NCI-H2081 treated with DMSO at 0.1 percent for 48 hours (cell line): Measurements from ENCODE around the gene ZFR.
"Not testable (repeated sequence)": the region's sequence is repeated elsewhere in the genome, so short reads cannot be mapped to it uniquely, and the experiment has no call there.

Experiments used
- DNase-seq: peaks from one replicate; lab custom pipeline; 2025; lab: John Stamatoyannopoulos, UW

Gene ZFR

DNA sequence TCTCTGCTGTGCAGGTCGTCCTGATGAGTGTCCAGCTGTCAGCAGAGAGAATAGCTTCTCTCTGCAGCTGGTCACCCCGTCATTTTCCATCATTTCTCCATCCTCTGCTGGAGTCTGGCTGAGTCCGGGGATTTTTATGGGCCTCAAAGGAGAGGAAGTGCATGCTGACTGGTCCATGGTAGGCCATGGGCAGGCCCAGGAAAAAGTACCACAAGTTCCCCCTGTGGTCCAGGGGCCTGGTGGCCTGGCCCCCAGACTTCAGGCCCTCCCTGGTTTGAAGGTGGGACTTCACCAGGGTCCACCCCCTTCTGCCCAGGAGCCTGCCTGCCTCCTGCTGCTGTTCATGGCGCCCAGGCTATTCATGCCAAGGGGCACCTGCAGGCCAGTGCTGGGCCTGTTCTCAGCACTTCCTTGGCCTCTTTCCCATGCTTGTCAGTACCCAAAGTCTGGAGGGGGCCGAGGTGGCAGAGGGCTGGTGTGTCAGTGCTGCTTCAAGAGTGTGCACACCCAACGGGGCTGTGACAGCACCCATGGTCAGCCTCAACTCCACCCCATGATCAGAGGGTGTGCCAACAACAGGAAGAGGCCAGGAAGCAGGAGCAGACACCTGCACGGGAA lies 124.5 kb downstream of the ZFR start:
- DNase-seq = no peak

DNA sequence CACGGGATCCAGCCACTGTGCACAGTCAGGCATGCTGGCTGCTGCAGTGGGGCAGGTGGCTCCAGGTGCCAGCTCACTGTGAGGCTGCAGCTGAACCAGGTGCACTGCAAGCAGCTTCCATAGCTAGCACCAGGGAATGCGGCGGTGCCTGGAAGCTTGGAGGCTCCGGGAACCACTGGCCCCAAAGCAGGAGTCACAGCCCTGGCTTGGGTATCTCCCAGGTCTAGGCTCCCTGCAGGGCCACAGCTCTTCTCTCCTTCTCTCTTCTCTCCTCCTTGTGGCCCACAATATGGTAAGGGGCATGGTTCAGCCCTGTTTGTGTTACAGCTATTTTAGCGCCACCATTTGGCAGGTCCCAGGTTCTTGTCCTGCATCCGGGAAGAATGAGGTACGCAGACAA lies 125.1 kb downstream of the ZFR start:
- DNase-seq = no peak

- no peak for DNase-seq
Observed at GRCh38 chr5:32317041-32317440, 127.5 kb downstream of the ZFR start.

DNA sequence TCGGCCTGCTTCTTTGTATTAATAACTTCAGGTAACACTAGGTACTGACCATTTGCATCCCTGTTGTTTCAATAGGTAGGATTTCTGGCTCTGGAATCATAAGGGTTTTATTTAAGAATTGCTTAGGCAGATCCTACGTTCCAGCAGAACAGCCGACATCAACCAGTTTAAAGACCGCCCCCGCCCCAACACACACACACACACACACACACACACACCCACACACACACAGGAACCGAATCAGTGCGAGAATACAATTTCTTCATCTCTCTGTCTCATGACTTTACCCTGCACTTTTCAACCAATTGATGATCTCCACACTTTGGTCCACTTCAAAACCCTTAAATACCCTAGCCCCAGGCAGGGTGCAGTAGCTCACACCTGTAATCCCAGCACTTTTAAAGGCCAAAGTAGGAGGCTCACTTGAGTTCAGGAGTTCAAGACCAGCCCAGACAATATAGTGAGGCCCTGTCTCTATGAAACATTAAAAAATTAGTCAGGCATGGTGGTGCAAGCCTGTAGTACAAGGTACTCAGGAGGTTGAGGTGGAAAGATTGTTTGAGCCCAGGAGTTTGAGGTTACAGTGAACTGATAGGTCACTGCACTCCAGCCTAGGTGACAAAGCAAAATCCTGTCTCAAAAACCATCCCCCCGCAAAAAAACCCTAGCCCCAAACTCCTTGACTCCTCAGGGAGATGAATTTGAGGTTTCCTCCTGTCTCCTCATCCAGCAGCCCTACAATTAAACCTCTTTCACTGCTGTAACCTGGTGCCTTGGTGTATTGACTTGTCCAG lies 129.1 kb downstream of the ZFR start:
- DNase-seq = no peak

- no peak for DNase-seq
Observed at GRCh38 chr5:32314658-32315057, 129.9 kb downstream of the ZFR start.

- not testable (repeated sequence) for DNase-seq
Observed at GRCh38 chr5:32314152-32314488, 130.4 kb downstream of the ZFR start.

DNA sequence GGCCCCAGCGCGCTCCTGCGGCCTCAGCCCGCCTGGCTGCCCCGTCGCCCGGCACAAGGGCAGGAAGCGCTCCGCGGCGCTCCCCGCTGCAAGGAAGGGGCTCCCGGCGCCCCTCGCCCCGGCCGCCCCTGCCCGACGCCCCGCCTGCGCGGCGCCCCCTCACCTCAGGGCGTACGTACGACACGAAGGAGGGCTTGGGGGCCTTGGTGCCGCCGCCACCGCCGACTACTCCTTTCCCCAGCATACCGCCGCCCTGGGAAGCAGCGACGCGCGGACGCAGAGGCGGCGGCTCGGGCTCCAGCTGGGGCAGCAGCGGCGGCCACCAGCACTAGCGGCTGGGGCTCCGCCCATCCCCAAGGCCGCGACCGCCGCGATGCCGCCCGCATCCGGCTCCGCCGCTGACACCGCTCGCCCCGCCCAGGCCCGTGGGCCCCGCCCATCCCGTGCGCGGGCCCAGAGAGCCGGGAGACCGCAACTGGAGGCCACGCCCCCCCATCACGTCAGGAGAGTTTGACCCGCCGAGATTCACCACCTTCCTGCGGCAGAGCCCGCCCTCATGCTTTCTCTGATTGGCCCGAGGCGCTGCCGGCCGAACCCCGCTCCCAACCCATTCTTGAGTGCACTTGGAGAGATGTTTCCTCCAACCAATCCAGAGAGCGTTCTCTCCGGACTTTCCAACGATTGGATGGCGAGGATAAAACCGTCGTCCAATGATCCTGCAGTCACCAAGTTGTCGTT lies 131.8 kb downstream of the ZFR start, which contains the start of gene MTMR12:
Gene MTMR12, minus strand, starts transcription at position 345 of the 738 bp plus-strand sequence. Its CDS starts 101 bp downstream, at position 244.
- peak; percentile 100 for DNase-seq

GRCh38 chr5:32312197-32312594 lies 132.3 kb downstream of the ZFR start:
- DNase-seq = no peak

DNA sequence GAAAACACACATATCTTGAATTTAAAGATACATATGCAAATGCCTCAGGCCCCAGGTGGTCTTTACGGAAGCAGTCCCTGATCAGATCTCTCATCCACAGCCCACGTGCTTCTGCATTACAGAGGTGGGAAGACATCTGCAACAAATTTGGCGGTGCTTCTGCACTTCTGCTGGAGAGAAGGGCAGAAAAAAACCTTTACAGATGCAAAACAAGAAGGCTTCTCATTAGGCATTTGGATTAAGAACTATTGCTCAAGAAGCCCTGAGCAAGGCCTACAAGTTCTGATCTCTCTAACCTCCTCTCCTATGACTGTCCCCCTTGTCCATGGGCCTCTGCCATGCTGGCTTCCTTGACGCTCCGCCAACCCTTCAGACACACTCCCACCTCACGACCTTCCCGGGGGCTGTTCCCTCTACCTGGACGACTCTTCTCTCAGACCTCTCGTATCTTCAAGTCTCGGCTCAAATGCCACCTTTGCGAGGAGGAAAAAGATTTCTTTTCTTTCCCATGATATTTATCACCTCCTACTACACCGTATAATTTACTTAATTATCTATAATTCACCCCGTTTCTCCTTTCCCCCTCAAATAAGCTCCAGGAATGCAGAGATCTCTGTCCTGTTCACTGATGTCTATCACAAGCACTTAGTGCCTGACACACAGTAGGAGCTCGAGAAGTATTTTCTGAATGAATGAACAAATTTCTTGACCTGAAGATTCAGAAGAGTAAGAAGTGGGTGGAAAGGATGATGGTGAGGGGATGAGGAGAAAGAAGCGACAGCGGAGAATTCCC lies 132.9 kb downstream of the ZFR start:
- DNase-seq = no peak

DNA sequence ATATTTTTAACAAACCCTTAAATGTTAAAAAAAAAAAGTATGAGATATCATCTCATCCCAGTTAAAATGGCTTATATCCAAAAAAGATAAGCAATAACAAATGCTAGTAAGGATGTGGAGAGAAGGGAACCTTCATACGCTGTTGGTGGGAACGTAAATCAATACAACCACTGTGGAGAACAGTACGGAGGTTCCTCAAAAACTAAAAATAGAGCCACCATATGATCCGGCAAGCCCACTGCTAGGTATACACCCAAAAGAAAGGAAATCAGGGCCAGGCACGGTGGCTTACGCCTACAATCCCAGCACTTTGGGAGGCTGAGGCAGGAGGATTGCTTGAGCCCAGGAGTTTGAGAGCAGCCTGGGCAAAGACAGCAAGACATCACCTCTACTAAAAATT lies 134.8 kb downstream of the ZFR start:
- no peak for DNase-seq

- no peak for DNase-seq
Observed at GRCh38 chr5:32308946-32309345, 135.6 kb downstream of the ZFR start.

DNA sequence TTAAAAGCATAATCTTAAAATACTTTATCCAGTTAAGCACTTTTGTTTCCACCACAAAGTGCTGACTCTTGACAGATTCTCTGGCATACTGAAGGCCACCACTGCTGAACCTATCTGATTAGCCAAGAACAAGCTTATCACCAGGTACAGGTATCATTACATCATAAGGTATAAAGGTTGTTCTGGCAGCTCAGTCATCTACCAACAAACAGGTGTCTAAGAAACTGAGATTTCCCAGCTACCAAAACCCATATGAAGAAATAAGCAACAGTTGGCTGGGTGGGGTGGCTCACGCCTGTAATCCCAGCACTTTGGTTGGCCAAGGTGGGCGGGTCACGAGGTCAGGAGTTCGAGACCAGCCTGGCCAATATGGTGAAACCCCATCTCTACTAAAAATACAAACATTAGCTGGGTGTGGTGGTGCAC lies 136.8 kb downstream of the ZFR start:
- DNase-seq = no peak

- DNase-seq = no peak
Observed at GRCh38 chr5:32304622-32305021, 139.9 kb downstream of the ZFR start.
